Measurements from ENCODE around the gene THRB. TPM values are rescaled to one million over a fixed set of nuclear protein-coding genes. Genes with fewer than 3 reads are reported as not detected.

Gene THRB
- total RNA-seq, 2 experiments from 2014 or later: not detected

DNA sequence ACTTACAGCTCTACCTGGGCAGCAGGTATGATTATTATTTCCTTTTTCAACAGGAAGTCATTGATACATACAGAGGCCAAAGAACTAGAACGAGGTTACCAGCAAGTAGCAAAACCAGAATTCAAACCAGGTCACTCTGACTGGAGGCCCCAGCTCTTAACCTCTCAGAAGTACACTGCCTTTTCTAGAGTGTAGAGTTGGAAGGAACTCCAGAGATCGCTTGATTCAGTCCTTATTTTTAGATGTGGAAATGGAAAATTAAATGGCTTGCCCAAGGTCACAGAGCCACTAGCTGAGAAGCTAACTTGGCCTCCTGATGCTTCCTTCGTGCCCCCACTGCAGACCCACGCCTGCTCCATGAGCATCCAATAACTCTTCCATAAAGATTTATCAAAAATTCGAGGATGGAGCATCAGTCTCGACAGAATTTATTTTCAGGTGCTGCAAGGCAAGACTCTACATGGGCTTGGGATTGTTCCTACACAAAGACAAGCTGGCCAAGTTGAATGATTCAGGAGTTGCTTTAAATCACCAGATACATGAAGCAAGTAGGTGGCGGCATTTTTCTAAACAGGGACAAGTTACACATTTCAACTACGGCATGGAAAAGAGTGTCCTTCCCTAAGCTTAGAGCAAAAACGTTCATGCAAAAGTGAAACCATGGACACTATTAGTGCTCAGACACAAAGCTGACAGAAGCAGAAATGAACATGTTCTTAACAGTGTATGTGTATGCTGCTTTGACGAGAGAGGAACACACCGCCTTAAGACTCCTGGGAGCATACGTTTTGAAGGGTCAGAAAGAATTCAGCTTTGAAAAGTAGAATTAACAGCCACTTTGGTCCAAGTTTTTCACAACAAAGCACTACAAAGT, 235.7 kb downstream of the THRB start:
- no peak for DNase-seq
- Mint-ChIP-seq H3K36me3 (no peaks in the 10 kb centered on the region), H3K27ac (no peak overlapping the region), H3K4me1 (ENCODE audit: low read depth) (no peaks in the 10 kb centered on the region), H3K9me3 (no peaks in the 10 kb centered on the region), H3K27me3 (peaks cover under 1% of the 10 kb centered on the region), H3K4me3 (no peak overlapping the region)
- ChIA-PET CTCF (interaction anchor here (0.6 kb wide), 1 partner anchor 223 kb away, joined by 3 read pairs; no protein-coding TSS in a partner anchor), POLR2A (interaction anchor here (0.7 kb wide), 1 partner anchor 598 kb away, joined by 3 read pairs; no protein-coding TSS in a partner anchor)
- intact Hi-C loops (cut with micrococcal nuclease): no loop called here

GRCh38 chr3:24258260-24258659, 236.4 kb downstream of the THRB start:
- no peak for DNase-seq
- ChIA-PET POLR2A (no interaction called here), CTCF (no interaction called here)
- H3K9me3 Mint-ChIP-seq: no peaks in the 10 kb centered on the region
- H3K27ac Mint-ChIP-seq: no peak overlapping the region
- H3K36me3 Mint-ChIP-seq: no peaks in the 10 kb centered on the region
- no peak overlapping the region for H3K4me3 Mint-ChIP-seq
- H3K27me3 Mint-ChIP-seq: peaks cover 1% of the 10 kb centered on the region
- intact Hi-C loops (cut with micrococcal nuclease): no loop called here
- H3K4me1 Mint-ChIP-seq (ENCODE audit: low read depth): no peaks in the 10 kb centered on the region

DNA sequence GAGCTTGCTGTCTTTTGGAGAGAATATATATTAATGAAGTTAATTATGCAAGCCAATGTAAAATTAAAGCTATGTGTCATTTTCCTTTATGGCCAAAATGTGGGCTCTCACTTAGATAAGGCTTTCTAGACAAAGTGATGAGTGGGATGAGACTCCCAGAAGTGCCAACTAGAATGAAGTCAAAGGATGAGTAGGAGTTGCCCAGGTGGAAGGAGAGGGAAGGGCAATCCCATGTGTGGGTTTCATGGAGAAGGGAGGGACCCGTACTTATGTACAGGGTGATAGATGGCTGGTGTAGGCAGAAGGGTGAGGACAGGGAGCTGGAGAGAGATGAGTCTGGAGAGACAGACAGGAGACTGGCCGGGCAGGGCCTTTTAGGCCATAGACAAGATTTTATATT, 239.2 kb downstream of the THRB start:
- no peak for DNase-seq
- Mint-ChIP-seq H3K27me3 (peaks cover 4% of the 10 kb centered on the region), H3K4me3 (no peak overlapping the region), H3K27ac (no peak overlapping the region), H3K4me1 (ENCODE audit: low read depth) (no peaks in the 10 kb centered on the region), H3K9me3 (no peaks in the 10 kb centered on the region), H3K36me3 (no peaks in the 10 kb centered on the region)
- ChIA-PET POLR2A (no interaction called here), CTCF (interaction anchor here (1.5 kb wide), 1 partner anchor 69 kb away, joined by 3 read pairs; no protein-coding TSS in a partner anchor)
- intact Hi-C loops (cut with micrococcal nuclease): no loop called here

DNA sequence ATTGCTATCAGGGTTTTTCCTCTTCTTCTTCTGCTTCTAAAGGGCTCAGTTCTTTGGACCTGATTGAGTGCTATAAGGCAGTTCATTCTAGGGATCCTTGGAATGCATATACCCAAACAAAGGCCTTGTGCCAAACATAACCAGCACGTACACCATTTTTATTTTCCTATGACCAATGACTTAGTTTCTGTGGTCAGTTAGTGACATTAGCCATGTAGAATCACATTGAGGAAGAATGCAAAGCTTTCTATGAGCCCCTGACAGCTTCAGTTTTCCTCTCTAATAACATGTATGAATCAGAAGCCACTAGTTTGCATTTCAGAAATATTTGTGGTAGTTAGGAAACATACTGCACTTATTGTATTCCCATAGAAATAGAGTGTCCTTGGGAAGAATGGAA, 240.0 kb downstream of the THRB start:
- peaks cover 4% of the 10 kb centered on the region for H3K27me3 Mint-ChIP-seq
- no peaks in the 10 kb centered on the region for H3K9me3 Mint-ChIP-seq
- CTCF ChIA-PET: interaction anchor here (1.5 kb wide), 1 partner anchor 68 kb away, joined by 3 read pairs; no protein-coding TSS in a partner anchor
- no peak overlapping the region for H3K27ac Mint-ChIP-seq
- no peaks in the 10 kb centered on the region for H3K4me1 Mint-ChIP-seq (ENCODE audit: low read depth)
- intact Hi-C loops (cut with micrococcal nuclease): no loop called here
- no peak for DNase-seq
- POLR2A ChIA-PET: no interaction called here
- H3K36me3 Mint-ChIP-seq: no peaks in the 10 kb centered on the region
- H3K4me3 Mint-ChIP-seq: no peak overlapping the region

GRCh38 chr3:24253336-24253735, 241.3 kb downstream of the THRB start:
- Mint-ChIP-seq H3K9me3 (no peaks in the 10 kb centered on the region), H3K27me3 (peaks cover 7% of the 10 kb centered on the region)
- CTCF ChIA-PET: no interaction called here

GRCh38 chr3:24249523-24249922, 245.1 kb downstream of the THRB start:
- no peaks in the 10 kb centered on the region for H3K9me3 Mint-ChIP-seq
- ChIA-PET POLR2A (no interaction called here), CTCF (no interaction called here)
- no peaks in the 10 kb centered on the region for H3K36me3 Mint-ChIP-seq
- no peak overlapping the region for H3K27ac Mint-ChIP-seq
- intact Hi-C loops (cut with micrococcal nuclease): no loop called here
- no peak overlapping the region for H3K4me3 Mint-ChIP-seq
- no peak for DNase-seq
- peaks cover 16% of the 10 kb centered on the region for H3K27me3 Mint-ChIP-seq
- H3K4me1 Mint-ChIP-seq (ENCODE audit: low read depth): no peaks in the 10 kb centered on the region

More at GRCh38 chr3:24253336-24253735, 241.3 kb downstream of the THRB start:
- Mint-ChIP-seq H3K4me1 (ENCODE audit: low read depth) (no peaks in the 10 kb centered on the region), H3K36me3 (no peaks in the 10 kb centered on the region), H3K27ac (no peak overlapping the region), H3K4me3 (no peak overlapping the region)
- no peak for DNase-seq
- intact Hi-C loops (cut with micrococcal nuclease): no loop called here
- POLR2A ChIA-PET: no interaction called here

DNA sequence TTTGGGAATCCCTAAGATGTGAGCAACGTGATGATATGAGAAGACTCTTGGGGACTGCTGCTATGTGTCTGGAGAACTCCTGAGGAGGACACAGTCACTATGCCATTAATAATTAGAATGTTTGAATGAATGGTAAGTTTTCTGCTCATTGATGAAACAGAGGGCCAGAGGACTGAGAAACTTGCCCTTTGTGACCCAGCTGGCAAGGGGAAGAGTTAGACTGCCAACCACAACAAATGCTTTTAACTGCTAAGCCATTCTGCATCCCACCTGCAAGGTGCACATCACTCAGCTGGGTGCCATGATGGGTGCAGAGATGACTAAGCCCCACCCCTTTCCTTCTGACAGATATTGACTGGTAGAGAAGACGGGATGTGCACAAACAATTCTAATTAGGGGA, 249.6 kb downstream of the THRB start:
- ChIA-PET CTCF (no interaction called here), POLR2A (no interaction called here)
- Mint-ChIP-seq H3K9me3 (no peaks in the 10 kb centered on the region), H3K4me3 (no peak overlapping the region), H3K4me1 (ENCODE audit: low read depth) (no peaks in the 10 kb centered on the region), H3K27ac (no peak overlapping the region), H3K36me3 (no peaks in the 10 kb centered on the region), H3K27me3 (peaks cover 12% of the 10 kb centered on the region)
- intact Hi-C loops (cut with micrococcal nuclease): no loop called here
- no peak for DNase-seq

DNA sequence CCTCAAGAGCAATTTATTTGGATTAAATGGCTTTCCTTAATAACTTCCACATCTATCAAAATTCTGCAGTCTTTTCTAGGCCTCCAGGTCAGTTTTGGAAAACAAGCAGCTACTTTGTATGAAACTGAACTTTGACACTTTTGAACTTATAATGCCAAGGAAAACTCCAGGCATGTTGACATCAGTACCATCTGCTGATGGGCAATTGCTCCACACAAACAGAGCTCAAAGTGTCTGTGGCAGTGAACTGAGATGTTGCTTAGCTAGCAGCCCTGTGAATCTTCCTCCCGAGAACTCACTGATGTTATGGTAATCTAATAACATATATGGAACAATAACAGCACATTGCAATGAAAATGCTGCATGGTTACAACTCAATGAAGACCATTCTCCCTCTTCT, 250.2 kb downstream of the THRB start:
- no peak for DNase-seq
- no peak overlapping the region for H3K27ac Mint-ChIP-seq
- POLR2A ChIA-PET: no interaction called here
- intact Hi-C loops (cut with micrococcal nuclease): no loop called here
- H3K4me1 Mint-ChIP-seq (ENCODE audit: low read depth): no peaks in the 10 kb centered on the region
- CTCF ChIA-PET: no interaction called here
- no peak overlapping the region for H3K4me3 Mint-ChIP-seq
- H3K9me3 Mint-ChIP-seq: no peaks in the 10 kb centered on the region
- H3K27me3 Mint-ChIP-seq: peaks cover 12% of the 10 kb centered on the region
- H3K36me3 Mint-ChIP-seq: no peaks in the 10 kb centered on the region

GRCh38 chr3:24242012-24242698, 252.5 kb downstream of the THRB start:
- CTCF ChIA-PET: interaction anchor here (0.5 to 0.7 kb wide), 2 partner anchors 23 to 53 kb away, joined by 3 read pairs; no protein-coding TSS in a partner anchor
- no peak for DNase-seq
- no peaks in the 10 kb centered on the region for H3K36me3 Mint-ChIP-seq
- no peak overlapping the region for H3K4me3 Mint-ChIP-seq
- POLR2A ChIA-PET: no interaction called here
- no peaks in the 10 kb centered on the region for H3K9me3 Mint-ChIP-seq
- H3K27me3 Mint-ChIP-seq: peaks cover 12% of the 10 kb centered on the region
- no peak overlapping the region for H3K27ac Mint-ChIP-seq
- H3K4me1 Mint-ChIP-seq (ENCODE audit: low read depth): no peaks in the 10 kb centered on the region
- intact Hi-C loops (cut with micrococcal nuclease): no loop called here

DNA sequence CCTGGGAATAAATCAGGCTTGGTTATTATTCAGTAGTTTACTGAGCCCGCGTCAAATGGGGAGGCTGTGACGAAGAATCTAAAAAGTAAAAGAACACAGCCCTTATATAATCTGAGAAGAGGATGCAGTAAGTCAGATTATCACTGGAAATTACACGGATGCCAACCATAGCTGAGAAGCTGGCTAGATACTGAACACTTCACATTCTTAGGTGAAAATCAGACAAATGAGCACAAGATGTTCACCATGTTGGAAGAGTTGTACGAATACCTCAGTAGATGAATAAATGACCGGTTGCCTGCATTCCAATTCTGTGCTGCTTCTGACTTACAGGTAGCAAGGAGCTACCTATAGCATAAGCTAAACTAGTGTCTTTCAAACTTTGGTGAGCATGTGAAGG, 254.3 kb downstream of the THRB start:
- no peak overlapping the region for H3K27ac Mint-ChIP-seq
- ChIA-PET CTCF (interaction anchor here (1.4 to 3.0 kb wide), 3 partner anchors 54 to 243 kb away, joined by 4 to 14 read pairs (median 7); no protein-coding TSS in a partner anchor), POLR2A (no interaction called here)
- peaks cover 14% of the 10 kb centered on the region for H3K27me3 Mint-ChIP-seq
- H3K36me3 Mint-ChIP-seq: no peaks in the 10 kb centered on the region
- intact Hi-C loops (cut with micrococcal nuclease): no loop called here
- H3K4me1 Mint-ChIP-seq (ENCODE audit: low read depth): no peaks in the 10 kb centered on the region
- no peak overlapping the region for H3K4me3 Mint-ChIP-seq
- no peaks in the 10 kb centered on the region for H3K9me3 Mint-ChIP-seq
- DNase-seq: no peak

- H3K27me3 Mint-ChIP-seq: peaks cover 10% of the 10 kb centered on the region
- peak; percentile 28 for DNase-seq
- no peaks in the 10 kb centered on the region for H3K9me3 Mint-ChIP-seq
- H3K4me1 Mint-ChIP-seq (ENCODE audit: low read depth): peaks cover 3% of the 10 kb centered on the region
- no peak overlapping the region for H3K27ac Mint-ChIP-seq
- ChIA-PET CTCF (interaction anchor here (0.8 to 3.0 kb wide), 10 partner anchors 13 to 350 kb away, joined by 3 to 14 read pairs (median 4); no protein-coding TSS in a partner anchor), POLR2A (no interaction called here)
- intact Hi-C loops (cut with micrococcal nuclease): loop anchor here (1.0 kb wide), 2 partner anchors 52 to 239 kb away; no protein-coding TSS in a partner anchor
- no peaks in the 10 kb centered on the region for H3K36me3 Mint-ChIP-seq
- H3K4me3 Mint-ChIP-seq: no peak overlapping the region
Observed at GRCh38 chr3:24237971-24238706, 256.5 kb downstream of the THRB start.

GRCh38 chr3:24235121-24235520, 259.5 kb downstream of the THRB start:
- H3K36me3 Mint-ChIP-seq: no peaks in the 10 kb centered on the region
- CTCF ChIA-PET: interaction anchor here (1.7 kb wide), 1 partner anchor 236 kb away, joined by 7 read pairs; no protein-coding TSS in a partner anchor
- intact Hi-C loops (cut with micrococcal nuclease): no loop called here
- DNase-seq: no peak
- H3K27ac Mint-ChIP-seq: no peak overlapping the region
- H3K4me1 Mint-ChIP-seq (ENCODE audit: low read depth): peaks cover 3% of the 10 kb centered on the region
- no peaks in the 10 kb centered on the region for H3K9me3 Mint-ChIP-seq
- peaks cover 10% of the 10 kb centered on the region for H3K27me3 Mint-ChIP-seq
- H3K4me3 Mint-ChIP-seq: no peak overlapping the region
- POLR2A ChIA-PET: no interaction called here
